GM12878 (cell line): Measurements from ENCODE around the gene GPC6.

Source experiments
- ASH2L ChIP-seq: fragments of 300-600, 200-600 bp; sonication (generic); IDR thresholded peaks from 2 replicates; pipeline ENCODE4 v1.6.1; 2017; ENCODE audit warnings: low read depth, mild to moderate bottlenecking, borderline replicate concordance
- CREM ChIP-seq: IDR thresholded peaks from 2 replicates; pipeline ENCODE4 v1.6.1; 2014; ENCODE audit warnings: antibody characterized with exemption, low read depth
- E2F8 ChIP-seq: fragments of 450-650 bp; IDR thresholded peaks from 2 replicates; pipeline ENCODE4 v1.6.1; 2018; ENCODE audit warnings: mild to moderate bottlenecking, low read depth, moderate library complexity; ENCODE audit not compliant: partially characterized antibody
- EZH2 ChIP-seq: IDR thresholded peaks from 2 replicates; pipeline ENCODE4 v1.6.1; 2012; ENCODE audit warnings: low read depth, mild to moderate bottlenecking, control low read depth, inconsistent platforms, low read length, borderline replicate concordance; ENCODE audit not compliant: control insufficient read depth
- MYB ChIP-seq: fragments of 150-350 bp; IDR thresholded peaks from 2 replicates; pipeline ENCODE4 v1.6.1; 2014; ENCODE audit warnings: mild to moderate bottlenecking, low read depth, low read length, borderline replicate concordance
- PAX8 ChIP-seq: fragments of 450-650 bp; IDR thresholded peaks from 2 replicates; pipeline ENCODE4 v1.6.1; 2017; ENCODE audit warnings: mild to moderate bottlenecking, moderate library complexity
- PML ChIP-seq: IDR thresholded peaks from 2 replicates; pipeline ENCODE4 v1.6.1; 2012; ENCODE audit warnings: low read length, inconsistent platforms
- POLR2A ChIP-seq: IDR thresholded peaks from 2 replicates; pipeline ENCODE4 v1.6.1; 2011; ENCODE audit warnings: low read depth, mild to moderate bottlenecking, low read length
- POLR2AphosphoS5 ChIP-seq: IDR thresholded peaks from 2 replicates; pipeline ENCODE4 v1.6.1; 2011; ENCODE audit warnings: mild to moderate bottlenecking, low read length, inconsistent platforms
- RAD21 ChIP-seq: IDR thresholded peaks from 2 replicates; pipeline ENCODE4 v1.6.1; 2011; ENCODE audit warnings: mild to moderate bottlenecking, low read depth, low read length, moderate library complexity; ENCODE audit not compliant: insufficient read depth
- RFX5 ChIP-seq: IDR thresholded peaks from 2 replicates; pipeline ENCODE4 v1.6.1; 2011; ENCODE audit warnings: low read depth, low read length, improper control_type of control experiment
- SIN3A ChIP-seq: IDR thresholded peaks from 2 replicates; pipeline ENCODE4 v1.6.1; 2012; ENCODE audit warnings: low read depth, low read length, improper control_type of control experiment
- TCF7 ChIP-seq: IDR thresholded peaks from 2 replicates; pipeline ENCODE4 v1.6.1; 2014; ENCODE audit warnings: antibody characterized with exemption, borderline replicate concordance
- ZBTB11 ChIP-seq: fragments of 450-650 bp; formaldehyde crosslinking; IDR thresholded peaks from 2 replicates; pipeline ENCODE4 v1.5.0; 2022; ENCODE audit warnings: mild to moderate bottlenecking, missing genetic modification characterization

GRCh38 chr13:94170145-94170571 lies 943.6 kb downstream of the GPC6 start:
- no peak for TF ChIP-seq EZH2
- no peak for TF ChIP-seq E2F8
- no peak for TF ChIP-seq PAX8
- TF ChIP-seq MYB: no peak
- no peak for TF ChIP-seq POLR2A
- no peak for TF ChIP-seq RAD21
- TF ChIP-seq ZBTB11 (CRISPR knock-in tag): no peak
- TF ChIP-seq PML: no peak
- TF ChIP-seq POLR2AphosphoS5: no peak
- no peak for TF ChIP-seq RFX5
- TF ChIP-seq ASH2L: no peak
- TF ChIP-seq SIN3A: no peak
- no peak for TF ChIP-seq CREM
- TF ChIP-seq TCF7: no peak
